NCI-H187 treated with DMSO at 0.1 percent for 48 hours (cell line): ENCODE data around the gene MAP3K15.

ENCODE experiments used
- DNase-seq: peaks from one replicate; lab custom pipeline; 2025; lab: John Stamatoyannopoulos, UW

Gene MAP3K15

GRCh38 chrX:19514791-19515614 is at the start of gene MAP3K15:
Gene MAP3K15, minus strand, starts transcription at chrX:19515508. Its CDS starts 247 bp downstream, at chrX:19515261.
- no peak for DNase-seq

DNA sequence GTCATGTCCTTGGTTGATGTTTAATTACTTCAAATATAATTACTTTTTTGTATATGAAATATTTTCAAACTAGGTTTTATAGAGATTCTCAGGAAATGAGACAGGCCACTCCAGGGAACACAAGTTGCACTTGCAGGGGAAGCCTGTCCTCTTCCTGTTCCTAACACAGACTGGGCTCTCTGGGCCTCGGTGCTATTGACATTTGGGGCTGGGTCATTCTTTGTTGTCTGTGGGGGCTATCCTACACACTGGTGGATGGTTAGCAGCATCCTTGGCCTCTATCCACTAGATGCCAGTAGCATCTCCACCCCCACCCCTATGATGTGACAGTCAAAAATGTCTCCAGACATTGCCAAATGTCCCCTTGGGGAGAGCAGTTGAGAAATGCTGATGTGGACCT is 49.3 kb upstream of the MAP3K15 start:
- DNase-seq, result no peak

DNA sequence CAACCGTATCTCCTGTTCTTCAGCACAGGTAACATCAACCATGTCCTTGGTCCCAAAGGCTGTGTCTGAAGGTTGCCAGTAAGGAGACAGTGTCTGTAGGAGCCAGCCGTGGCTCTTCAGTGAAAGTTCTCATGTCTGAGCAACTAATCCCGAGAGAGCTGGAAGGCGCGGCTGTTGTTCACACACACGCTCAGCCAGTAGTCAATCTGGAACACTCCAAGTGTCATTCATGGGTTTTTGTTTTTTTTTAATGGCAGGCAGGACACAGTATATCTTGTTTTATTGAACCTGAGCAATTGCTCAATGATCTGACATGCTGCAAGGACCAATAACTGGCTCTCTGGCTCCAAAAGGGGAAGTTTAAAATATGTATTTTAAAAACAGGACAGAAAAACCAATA is 48.4 kb upstream of the MAP3K15 start:
- DNase-seq, result no peak

DNA sequence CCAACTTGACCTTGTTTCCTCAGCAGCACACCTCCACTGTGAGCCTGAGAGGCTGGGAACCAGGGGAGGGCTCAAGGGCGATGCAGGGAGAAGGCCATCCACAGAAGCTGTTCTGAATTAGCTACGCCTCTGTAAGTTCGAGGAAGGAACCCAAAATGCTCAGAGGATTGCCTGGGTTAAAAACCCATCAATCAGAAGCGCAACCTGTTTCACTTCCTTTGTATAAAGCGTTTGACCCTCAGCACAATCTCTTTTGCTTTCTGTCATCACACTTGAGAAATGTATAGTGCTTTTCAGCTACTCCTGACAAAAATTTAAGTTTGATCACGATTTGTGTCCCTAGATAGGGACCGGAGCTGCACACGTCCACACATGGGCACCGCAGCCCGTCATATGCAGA is 48.0 kb upstream of the MAP3K15 start:
- DNase-seq, result no peak

- no peak for DNase-seq
Measured at GRCh38 chrX:19560611-19561010, 45.3 kb upstream of the MAP3K15 start.

GRCh38 chrX:19557822-19558221 is 42.5 kb upstream of the MAP3K15 start:
- DNase-seq, result no peak

- no peak for DNase-seq
Measured at GRCh38 chrX:19556202-19556601, 40.9 kb upstream of the MAP3K15 start.

- DNase-seq, result no peak
Measured at GRCh38 chrX:19555683-19556082, 40.4 kb upstream of the MAP3K15 start.

DNA sequence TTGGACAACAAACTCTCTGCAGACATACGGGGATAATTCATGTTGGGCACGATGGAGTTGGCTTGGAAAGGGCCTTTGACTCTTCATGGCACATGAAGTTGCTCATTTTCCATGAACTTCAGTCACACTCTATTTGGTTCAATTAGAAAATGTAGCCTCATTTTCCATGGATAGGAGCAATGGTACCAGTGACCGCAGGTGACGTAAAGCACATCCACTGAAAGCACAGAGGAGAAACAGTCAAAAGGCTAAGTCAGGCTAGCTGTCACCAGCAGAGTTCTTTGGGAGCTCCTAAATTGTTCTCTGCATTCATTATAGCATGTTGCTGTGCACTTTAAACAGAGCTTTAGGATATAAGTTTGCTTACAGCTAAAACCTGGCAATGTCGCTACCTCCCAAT is 39.9 kb upstream of the MAP3K15 start:
- DNase-seq, result no peak

GRCh38 chrX:19554786-19555185 is 39.5 kb upstream of the MAP3K15 start:
- no peak for DNase-seq

DNA sequence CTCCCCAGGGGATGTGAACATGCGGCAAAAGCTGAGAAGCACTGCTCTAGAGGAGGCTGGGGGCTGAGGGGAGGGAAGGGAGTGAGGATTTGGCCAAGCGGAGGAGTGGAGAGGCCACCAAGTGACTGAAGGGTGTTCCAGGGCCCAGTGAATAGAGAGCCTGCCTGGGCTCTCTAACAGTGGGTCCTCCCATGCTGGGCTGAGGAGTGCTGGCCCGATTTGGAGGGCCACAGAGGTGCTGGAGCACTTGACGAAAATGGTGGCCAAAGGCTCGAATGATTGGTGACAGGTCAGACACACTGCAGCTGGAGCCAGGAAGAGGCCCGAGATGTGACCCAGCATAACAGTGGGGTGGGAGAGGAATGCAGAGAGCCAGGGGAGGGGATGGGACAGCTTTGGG is 37.5 kb upstream of the MAP3K15 start:
- DNase-seq, result no peak

GRCh38 chrX:19549838-19550237 is 34.5 kb upstream of the MAP3K15 start:
- DNase-seq, result no peak

DNA sequence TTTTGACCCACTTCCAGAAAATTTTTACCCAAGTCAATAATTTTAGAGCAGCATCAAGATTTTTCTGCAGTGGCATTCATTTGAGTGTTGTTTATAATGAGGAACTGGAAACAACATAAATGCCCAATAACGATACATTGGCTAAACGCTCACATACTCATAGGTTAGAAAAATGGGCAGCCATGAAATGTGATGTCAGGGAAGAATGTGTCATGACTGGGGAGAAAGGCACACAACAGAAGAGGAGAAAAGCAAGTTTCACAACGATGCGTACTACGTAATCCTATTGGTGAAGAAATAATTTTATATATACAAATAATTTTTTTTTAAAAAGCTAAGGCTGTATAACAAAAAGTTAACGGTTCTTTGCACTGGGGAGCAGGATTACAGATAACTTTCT is 33.6 kb upstream of the MAP3K15 start:
- no peak for DNase-seq

- DNase-seq, result no peak
Measured at GRCh38 chrX:19548279-19548678, 33.0 kb upstream of the MAP3K15 start.

DNA sequence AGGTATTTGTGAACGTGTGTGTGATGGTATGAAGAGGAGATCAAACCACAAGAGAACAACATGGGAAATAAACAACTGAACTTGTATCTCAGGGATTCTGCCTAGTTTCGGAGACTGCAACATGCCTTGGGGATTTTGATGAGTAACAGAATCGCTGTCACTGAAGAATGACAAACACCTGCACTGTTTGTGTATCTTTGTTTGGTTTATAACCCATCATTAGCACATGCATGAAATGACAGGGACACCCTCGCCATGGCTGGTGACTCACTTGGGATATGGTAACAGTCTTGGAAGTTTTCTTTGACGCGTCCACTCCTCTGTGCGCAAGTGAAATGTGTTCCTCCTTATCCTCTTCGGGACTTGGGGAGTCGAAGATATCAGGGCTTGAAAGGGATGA is 30.3 kb upstream of the MAP3K15 start:
- no peak for DNase-seq

GRCh38 chrX:19544693-19545305 is 29.5 kb upstream of the MAP3K15 start:
- peak; percentile 6 for DNase-seq

GRCh38 chrX:19543951-19544381 is 28.7 kb upstream of the MAP3K15 start:
- no peak for DNase-seq

DNA sequence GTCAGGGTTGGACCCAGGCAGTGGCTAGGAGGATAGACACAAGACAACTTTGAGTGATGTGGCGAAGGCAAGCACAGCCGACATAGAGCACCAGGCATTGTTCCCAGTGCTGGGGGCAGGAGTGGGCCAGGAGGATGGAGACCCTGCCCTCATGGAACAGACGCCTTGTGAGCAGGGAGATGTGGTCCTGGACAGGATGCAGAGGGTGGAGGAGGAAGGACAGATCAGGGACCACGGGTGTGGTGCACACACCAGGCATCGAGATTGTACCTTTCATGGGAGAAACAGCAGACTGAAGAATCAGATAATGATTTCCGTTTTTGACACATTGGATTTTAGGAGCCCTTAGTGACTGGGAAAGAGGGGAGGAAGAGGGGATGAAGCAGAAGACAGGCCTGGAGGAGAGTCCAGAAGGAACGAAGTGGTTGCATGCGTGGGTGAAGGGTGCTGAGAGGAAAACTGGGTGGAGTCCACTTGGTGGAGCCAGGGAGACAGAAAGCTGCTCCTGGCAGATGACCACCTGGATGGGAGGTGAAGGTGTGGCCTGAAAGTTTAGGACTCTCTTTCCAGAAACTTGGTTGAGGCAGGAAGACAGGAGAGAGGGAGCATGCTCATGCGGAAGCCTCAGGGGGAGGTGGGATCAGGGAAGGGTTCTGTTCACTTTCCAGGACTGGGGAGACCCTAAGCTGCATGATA is 27.9 kb upstream of the MAP3K15 start:
- no peak for DNase-seq

DNA sequence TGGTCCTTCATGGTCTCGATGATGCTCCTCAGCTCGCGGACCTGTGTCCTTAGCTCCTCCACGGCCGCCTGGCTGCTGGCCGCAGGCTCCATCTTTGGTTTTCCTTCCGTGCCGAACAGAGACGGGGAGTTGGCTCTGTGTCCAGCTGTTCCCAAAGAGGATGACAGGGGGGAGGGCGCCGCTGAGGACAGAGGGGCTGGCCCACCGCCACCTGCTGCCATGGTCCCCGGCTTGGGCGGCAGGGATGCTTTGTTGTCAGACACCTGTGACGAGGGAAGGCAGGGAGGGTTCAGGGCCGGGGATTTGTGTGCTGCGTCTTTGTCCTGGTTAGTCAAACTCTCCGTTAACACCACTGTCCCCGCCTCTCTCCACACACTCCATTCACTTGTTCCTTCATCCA is 26.6 kb upstream of the MAP3K15 start:
- DNase-seq, result no peak

DNA sequence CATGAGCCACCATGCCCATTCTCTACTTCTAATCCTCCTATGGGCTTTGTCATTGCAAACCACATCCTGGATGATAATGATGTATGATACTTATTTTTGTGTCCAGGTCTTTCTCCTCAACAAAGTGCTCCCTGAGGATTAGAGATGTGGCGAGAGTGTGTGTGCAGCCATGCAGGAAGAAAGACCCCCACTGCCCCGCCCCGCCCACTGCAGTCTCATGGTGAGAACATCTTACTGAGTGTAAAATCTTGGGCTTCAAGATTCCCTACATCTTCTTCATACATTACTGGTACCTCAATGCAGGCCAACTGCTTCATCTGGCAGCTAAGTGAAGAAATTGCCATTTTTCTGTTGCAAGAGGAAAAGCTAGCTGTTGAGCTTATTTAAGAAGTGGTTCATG is 25.9 kb upstream of the MAP3K15 start:
- DNase-seq, result no peak

GRCh38 chrX:19540076-19540475 is 24.8 kb upstream of the MAP3K15 start:
- DNase-seq, result no peak

DNA sequence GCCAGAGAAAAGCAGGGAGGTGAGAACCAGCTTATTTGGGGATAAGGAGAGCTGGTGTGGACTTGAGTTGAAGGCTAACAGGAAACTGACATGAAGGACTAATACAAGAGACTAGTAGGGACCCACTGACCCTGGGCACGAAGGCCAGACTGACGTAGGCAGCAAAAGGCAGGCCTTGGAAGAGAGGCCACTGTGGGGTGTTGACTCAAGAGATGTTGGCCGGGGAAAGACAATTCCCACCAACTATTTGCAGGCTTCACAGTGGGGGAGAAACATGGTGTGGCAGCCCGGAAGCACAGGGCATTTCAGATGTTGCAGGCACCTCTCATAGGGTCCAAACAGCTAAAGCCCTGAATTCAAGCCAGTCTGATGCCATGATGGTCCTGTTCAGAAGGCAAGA is 24.4 kb upstream of the MAP3K15 start:
- DNase-seq, result no peak

DNA sequence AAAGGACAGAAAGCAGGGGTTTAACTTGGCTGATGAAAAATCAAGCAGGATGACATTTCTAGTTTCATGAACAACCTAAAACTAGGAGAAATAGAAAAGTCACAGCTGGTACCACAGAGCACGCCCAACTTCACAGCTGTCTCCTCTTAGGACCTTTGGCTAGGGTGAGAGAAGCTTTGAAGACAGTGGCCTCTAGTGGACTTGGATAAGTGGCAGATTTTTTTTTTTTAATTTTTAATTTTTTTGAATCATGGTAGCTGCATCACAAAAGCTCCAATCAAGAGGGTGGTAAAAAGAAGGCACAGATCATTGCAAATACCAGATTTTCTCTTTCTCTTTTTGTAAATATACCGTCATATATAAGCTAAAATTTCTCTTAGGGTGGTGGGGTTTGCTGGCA is 20.2 kb upstream of the MAP3K15 start:
- DNase-seq, result no peak
